ENCODE results near the gene GRPEL2. TPM values are rescaled to one million over a fixed set of nuclear protein-coding genes. Genes with fewer than 3 reads are reported as not detected.

GRPEL2 gene
- total RNA-seq, 1 donor from 2014 or later: 17.6 TPM

DNA sequence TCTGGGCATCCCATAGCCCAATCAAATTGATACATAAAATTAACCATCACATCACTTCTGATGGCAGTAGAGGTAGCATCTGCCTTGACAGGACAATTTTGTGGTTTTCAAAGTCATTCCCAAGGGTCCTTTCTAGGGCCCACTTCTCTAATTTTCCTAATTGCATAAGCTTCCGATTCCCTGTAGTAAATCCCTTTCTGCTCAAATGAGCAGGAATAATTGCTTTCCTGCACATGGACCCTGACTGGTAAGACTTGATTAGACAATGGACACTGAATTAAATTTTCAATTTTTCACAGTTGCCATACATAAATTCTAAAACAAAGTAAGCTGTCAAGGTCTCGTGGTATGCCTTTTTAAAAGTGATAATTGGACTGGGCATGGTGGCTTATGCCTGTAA is 55.8 kb downstream of the GRPEL2 start:
- DNase-seq: no peak

DNA sequence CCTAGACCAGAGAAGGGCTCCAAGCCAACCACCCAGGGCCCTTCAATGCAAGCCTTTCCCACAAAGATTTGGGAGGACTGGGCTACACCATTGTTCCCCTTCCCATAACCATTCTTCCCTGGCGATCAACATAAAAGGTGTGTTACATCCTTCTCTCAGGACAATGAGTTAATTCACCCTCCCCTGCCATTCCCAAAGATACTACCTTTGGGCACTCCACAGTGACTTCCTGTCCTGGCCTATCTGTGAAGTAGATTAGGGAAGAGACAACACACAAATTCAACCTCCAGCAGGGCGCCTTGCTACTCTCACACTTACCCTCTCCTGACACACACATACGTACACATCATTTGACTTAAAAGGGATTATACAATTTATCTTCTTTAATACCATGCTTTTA is 57.0 kb downstream of the GRPEL2 start:
- no peak for DNase-seq

Other genes starting within 250 kb of the GRPEL2 start
- 7.9 TPM for gene ABLIM3, start 204.0 kb upstream of the GRPEL2 start, total RNA-seq
- gene AFAP1L1, start 73.6 kb upstream of the GRPEL2 start, total RNA-seq: 20.8 TPM
- 6.5 TPM for gene PCYOX1L, start 12.5 kb downstream of the GRPEL2 start, total RNA-seq
- gene IL17B, start 33.8 kb downstream of the GRPEL2 start, total RNA-seq: 5.6 TPM
- gene CSNK1A1, start 205.9 kb downstream of the GRPEL2 start, total RNA-seq: 235 TPM
- 11.0 TPM for gene ARHGEF37, start 236.0 kb downstream of the GRPEL2 start, total RNA-seq